Measurements from ENCODE around the gene HOXC4. TPM values are rescaled to one million over a fixed set of nuclear protein-coding genes. Genes with fewer than 3 reads are reported as not detected.
"Not testable (repeated sequence)": the region's sequence is repeated elsewhere in the genome, so short reads cannot be mapped to it uniquely, and the experiment has no call there.

HOXC4 gene
- total RNA-seq, 2 donors from 2014 or later: 0.16 TPM; not detected in 1

- H3K36me3 Mint-ChIP-seq (ENCODE audit: low read depth); H3K27ac Mint-ChIP-seq; H3K9me3 Mint-ChIP-seq; H3K4me3 Mint-ChIP-seq; ATAC-seq (replicated peaks); H3K4me1 Mint-ChIP-seq: not testable (repeated sequence)
- peaks cover 53% of the 10 kb centered on the region for H3K27me3 Mint-ChIP-seq
Observed at GRCh38 chr12:54089465-54089864, 35.8 kb downstream of the HOXC4 start.

GRCh38 chr12:54090312-54090711 is 36.7 kb downstream of the HOXC4 start:
- peaks cover 56% of the 10 kb centered on the region for H3K27me3 Mint-ChIP-seq
- H3K36me3 Mint-ChIP-seq (ENCODE audit: low read depth); H3K4me1 Mint-ChIP-seq; H3K9me3 Mint-ChIP-seq; ATAC-seq (replicated peaks); H3K27ac Mint-ChIP-seq: not testable (repeated sequence)
- H3K4me3 Mint-ChIP-seq: peak overlapping the region; percentile 50

GRCh38 chr12:54092943-54093342 is 39.3 kb downstream of the HOXC4 start:
- peaks cover 54% of the 10 kb centered on the region for H3K27me3 Mint-ChIP-seq
- not testable (repeated sequence) for H3K4me1 Mint-ChIP-seq; H3K9me3 Mint-ChIP-seq; H3K4me3 Mint-ChIP-seq; H3K36me3 Mint-ChIP-seq (ENCODE audit: low read depth); H3K27ac Mint-ChIP-seq; ATAC-seq (replicated peaks)

- peaks cover 41% of the 10 kb centered on the region for H3K27me3 Mint-ChIP-seq
- H3K4me1 Mint-ChIP-seq; H3K27ac Mint-ChIP-seq; H3K36me3 Mint-ChIP-seq (ENCODE audit: low read depth); ATAC-seq (replicated peaks); H3K4me3 Mint-ChIP-seq; H3K9me3 Mint-ChIP-seq: not testable (repeated sequence)
Observed at GRCh38 chr12:54095928-54096327, 42.3 kb downstream of the HOXC4 start.

- H3K4me3 Mint-ChIP-seq; H3K36me3 Mint-ChIP-seq (ENCODE audit: low read depth); H3K27ac Mint-ChIP-seq; H3K4me1 Mint-ChIP-seq; ATAC-seq (replicated peaks); H3K9me3 Mint-ChIP-seq: not testable (repeated sequence)
- peaks cover 40% of the 10 kb centered on the region for H3K27me3 Mint-ChIP-seq
Observed at GRCh38 chr12:54098644-54099043, 45.0 kb downstream of the HOXC4 start.

- peaks cover 35% of the 10 kb centered on the region for H3K27me3 Mint-ChIP-seq
- H3K4me1 Mint-ChIP-seq; H3K4me3 Mint-ChIP-seq; H3K36me3 Mint-ChIP-seq (ENCODE audit: low read depth); H3K27ac Mint-ChIP-seq; H3K9me3 Mint-ChIP-seq; ATAC-seq (replicated peaks): not testable (repeated sequence)
Observed at GRCh38 chr12:54100588-54100987, 47.0 kb downstream of the HOXC4 start.

- not testable (repeated sequence) for H3K36me3 Mint-ChIP-seq (ENCODE audit: low read depth); H3K27ac Mint-ChIP-seq; H3K4me3 Mint-ChIP-seq; H3K9me3 Mint-ChIP-seq; ATAC-seq (replicated peaks); H3K4me1 Mint-ChIP-seq
- H3K27me3 Mint-ChIP-seq: peaks cover 36% of the 10 kb centered on the region
Observed at GRCh38 chr12:54102223-54102622, 48.6 kb downstream of the HOXC4 start.

GRCh38 chr12:54103827-54104226 is 50.2 kb downstream of the HOXC4 start:
- peaks cover 48% of the 10 kb centered on the region for H3K27me3 Mint-ChIP-seq
- H3K4me1 Mint-ChIP-seq; ATAC-seq (replicated peaks); H3K36me3 Mint-ChIP-seq (ENCODE audit: low read depth); H3K9me3 Mint-ChIP-seq; H3K4me3 Mint-ChIP-seq; H3K27ac Mint-ChIP-seq: not testable (repeated sequence)

Other genes starting within 250 kb of the HOXC4 start
- gene HOXC13, start 115.0 kb upstream of the HOXC4 start, total RNA-seq: not detected
- not detected for gene HOXC12, start 98.9 kb upstream of the HOXC4 start, total RNA-seq
- gene HOXC11, start 80.7 kb upstream of the HOXC4 start, total RNA-seq: not detected
- gene HOTAIR, start 78.9 kb upstream of the HOXC4 start, total RNA-seq: not detected
- not detected for gene HOXC10, start 68.7 kb upstream of the HOXC4 start, total RNA-seq
- gene HOXC9, start 53.7 kb upstream of the HOXC4 start, total RNA-seq: not detected
- not detected for gene HOXC8, start 44.9 kb upstream of the HOXC4 start, total RNA-seq
- not detected for gene HOXC6, start 25.4 kb upstream of the HOXC4 start, total RNA-seq
- gene HOXC5, start 20.8 kb upstream of the HOXC4 start, total RNA-seq: not detected
- gene SMUG1, start 135.2 kb downstream of the HOXC4 start, total RNA-seq: 10 to 100 TPM; 24.2 to 28.7 TPM
- gene CBX5, start 226.3 kb downstream of the HOXC4 start, total RNA-seq: 10 to 100 TPM; 82.0 to 89.7 TPM
- 1,000 to 10,000 TPM; 1,204 to 1,551 TPM for gene HNRNPA1, start 226.9 kb downstream of the HOXC4 start, total RNA-seq
- not detected for gene NFE2, start 247.2 kb downstream of the HOXC4 start, total RNA-seq

Data from activated T-helper 17 cell treated with anti-CD3 and anti-CD28 coated beads, Interleukin-2, amount 50 U/mL, for 72 hours (primary cell).